ENCODE results near the gene FGF8.
"Not testable (repeated sequence)": the region's sequence is repeated elsewhere in the genome, so short reads cannot be mapped to it uniquely, and the experiment has no call there.

FGF8 gene

GRCh38 chr10:101797403-101798059, 21.6 kb upstream of the FGF8 start:
- DNase-seq (ENCODE audit: low read depth) = no peak
- TF ChIP-seq, protein P1, sequence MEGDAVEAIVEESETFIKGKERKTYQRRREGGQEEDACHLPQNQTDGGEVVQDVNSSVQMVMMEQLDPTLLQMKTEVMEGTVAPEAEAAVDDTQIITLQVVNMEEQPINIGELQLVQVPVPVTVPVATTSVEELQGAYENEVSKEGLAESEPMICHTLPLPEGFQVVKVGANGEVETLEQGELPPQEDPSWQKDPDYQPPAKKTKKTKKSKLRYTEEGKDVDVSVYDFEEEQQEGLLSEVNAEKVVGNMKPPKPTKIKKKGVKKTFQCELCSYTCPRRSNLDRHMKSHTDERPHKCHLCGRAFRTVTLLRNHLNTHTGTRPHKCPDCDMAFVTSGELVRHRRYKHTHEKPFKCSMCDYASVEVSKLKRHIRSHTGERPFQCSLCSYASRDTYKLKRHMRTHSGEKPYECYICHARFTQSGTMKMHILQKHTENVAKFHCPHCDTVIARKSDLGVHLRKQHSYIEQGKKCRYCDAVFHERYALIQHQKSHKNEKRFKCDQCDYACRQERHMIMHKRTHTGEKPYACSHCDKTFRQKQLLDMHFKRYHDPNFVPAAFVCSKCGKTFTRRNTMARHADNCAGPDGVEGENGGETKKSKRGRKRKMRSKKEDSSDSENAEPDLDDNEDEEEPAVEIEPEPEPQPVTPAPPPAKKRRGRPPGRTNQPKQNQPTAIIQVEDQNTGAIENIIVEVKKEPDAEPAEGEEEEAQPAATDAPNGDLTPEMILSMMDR (IDR thresholded peaks at IDR 0.05; ENCODE audit: control insufficient read depth, insufficient read depth, low read depth, low read length, missing control alignments) = no peak
- no peak overlapping the region for H3K4me3 ChIP-seq (ENCODE audit: control insufficient read depth, low read depth, low read length)

DNA sequence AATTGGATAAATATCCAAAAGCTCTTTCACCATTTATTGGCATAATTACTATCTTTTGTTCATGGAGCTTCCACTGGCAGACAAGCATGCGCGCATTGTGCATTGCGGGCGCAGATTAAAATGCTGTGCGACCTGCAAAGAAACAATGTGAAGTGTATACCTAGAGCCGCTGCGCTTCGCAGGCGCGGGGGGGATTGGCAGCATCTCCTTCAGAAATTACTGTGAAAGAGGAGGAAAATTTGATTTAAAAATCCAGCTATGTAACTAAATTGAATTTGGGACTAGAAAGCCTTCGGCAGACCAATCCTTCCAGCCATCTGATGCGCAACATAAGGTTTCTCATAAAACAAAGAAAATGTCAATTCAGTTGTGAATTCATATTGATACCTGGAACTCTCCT, 17.6 kb upstream of the FGF8 start:
- H3K4me3 ChIP-seq (ENCODE audit: control insufficient read depth, low read depth, low read length) = no peak overlapping the region
- TF ChIP-seq, protein P1 (IDR thresholded peaks at IDR 0.05; ENCODE audit: control insufficient read depth, insufficient read depth, low read depth, low read length, missing control alignments) = no peak
- no peak for DNase-seq (ENCODE audit: low read depth)

DNA sequence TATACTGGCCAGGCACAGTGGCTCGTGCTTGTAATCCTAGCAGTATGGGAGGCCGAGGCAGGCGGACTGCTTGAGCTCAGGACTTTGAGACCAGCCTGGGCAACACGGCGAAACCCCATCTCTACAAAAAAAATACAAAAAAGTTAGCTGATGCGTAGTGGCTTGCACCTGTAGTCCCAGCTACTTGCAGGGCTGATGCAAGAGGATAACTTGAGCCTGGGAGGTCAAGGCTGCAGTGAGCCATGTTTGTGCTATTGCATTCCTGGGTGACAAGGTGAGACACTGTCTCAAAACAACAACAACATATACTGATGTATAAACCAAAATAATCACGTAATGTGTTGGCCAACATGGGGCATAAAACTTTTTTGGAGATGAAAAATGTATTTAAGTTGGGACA, 13.8 kb upstream of the FGF8 start:
- H3K4me3 ChIP-seq (ENCODE audit: control insufficient read depth, low read depth, low read length) = no peak overlapping the region
- no peak for DNase-seq (ENCODE audit: low read depth)
- TF ChIP-seq, protein P1 (IDR thresholded peaks at IDR 0.05; ENCODE audit: control insufficient read depth, insufficient read depth, low read depth, low read length, missing control alignments) = no peak

DNA sequence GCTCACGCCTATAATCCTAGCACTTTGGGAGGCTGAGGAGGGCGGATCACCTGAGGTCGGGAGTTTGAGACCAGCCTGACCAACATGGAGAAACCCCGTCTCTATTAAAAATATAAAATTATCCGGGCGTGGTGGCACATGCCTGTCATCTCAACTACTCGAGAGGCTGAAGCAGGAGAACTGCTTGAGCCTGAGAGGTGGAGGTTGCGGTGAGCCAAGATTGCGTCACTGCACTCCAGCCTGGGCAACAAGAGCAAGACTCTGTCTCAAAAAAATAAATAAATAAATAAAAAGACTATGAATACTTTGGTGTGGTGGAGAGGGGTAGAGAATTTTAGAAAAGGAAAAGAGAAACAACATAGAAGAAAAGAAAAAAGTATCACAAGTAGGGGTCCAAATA, 13.3 kb upstream of the FGF8 start:
- DNase-seq (ENCODE audit: low read depth); H3K4me3 ChIP-seq (ENCODE audit: control insufficient read depth, low read depth, low read length): not testable (repeated sequence)

GRCh38 chr10:101785801-101786200, 9.9 kb upstream of the FGF8 start:
- H3K4me3 ChIP-seq (ENCODE audit: control insufficient read depth, low read depth, low read length) = no peak overlapping the region
- TF ChIP-seq, protein P1 (IDR thresholded peaks at IDR 0.05; ENCODE audit: control insufficient read depth, insufficient read depth, low read depth, low read length, missing control alignments) = no peak
- no peak for DNase-seq (ENCODE audit: low read depth)

GRCh38 chr10:101784558-101784957, 8.6 kb upstream of the FGF8 start:
- DNase-seq (ENCODE audit: low read depth) = no peak
- no peak overlapping the region for H3K4me3 ChIP-seq (ENCODE audit: control insufficient read depth, low read depth, low read length)
- TF ChIP-seq, protein P1 (IDR thresholded peaks at IDR 0.05; ENCODE audit: control insufficient read depth, insufficient read depth, low read depth, low read length, missing control alignments) = no peak

- H3K4me3 ChIP-seq (ENCODE audit: control insufficient read depth, low read depth, low read length) = peak overlapping the region; percentile 88
- DNase-seq (ENCODE audit: low read depth) = no peak
- TF ChIP-seq, protein P1 (IDR thresholded peaks at IDR 0.05; ENCODE audit: control insufficient read depth, insufficient read depth, low read depth, low read length, missing control alignments) = no peak
These were observed 7.8 kb upstream of the FGF8 start for GRCh38 chr10:101783736-101784118.
